Endothelial cell of umbilical vein (primary cell): Measurements from ENCODE around the gene NUDC. TPM values are rescaled to one million over a fixed set of nuclear protein-coding genes. Genes with fewer than 3 reads are reported as not detected.

Source experiments
- BruUV-seq: library from RNA; stranded (reverse); fragments of 400-500 nt; replicated peaks from 2 replicates; lab custom pipeline; 2021; lab: Mats Ljungman, UMichigan
- CTCF ChIA-PET: fragments of 300-600, 350-600 bp; sonication (Branson Sonifier 250); formaldehyde crosslinking; loops from one replicate; lab custom pipeline; 2021; ENCODE audit warnings: antibody characterized with exemption, inconsistent platforms; lab: Charles Lee
- POLR2A ChIA-PET: fragments of 300-600, 350-600 bp; sonication (Branson Sonifier 250); formaldehyde crosslinking; loops from one replicate; lab custom pipeline; 2021; ENCODE audit warnings: antibody characterized with exemption, inconsistent platforms; lab: Charles Lee
- DNase-seq: peaks from one replicate; pipeline ENCODE4 v3.0.0-alpha.2; 2011; ENCODE audit warnings: low read depth, low spot score
- FAIRE-seq: peaks from 2 replicates; lab custom pipeline; 2011; peaks lifted over from hg19 to GRCh38; lab: Jason Lieb, UNC
- H2AFZ ChIP-seq: 2 replicates; pipeline ENCODE4 v1.6.0; 2012; ENCODE audit warnings: low read depth, low read length, control low read depth, inconsistent platforms
- H3K27ac ChIP-seq: 2 replicates; pipeline ENCODE4 v1.5.1; 2011; ENCODE audit warnings: low read depth, mild to moderate bottlenecking, control low read depth, low read length, moderate library complexity; ENCODE audit not compliant: insufficient read depth
- H3K27me3 ChIP-seq, 2 experiments: 2 replicates each; pipeline versions ENCODE4 v1.6.0 to v1.6.1; 2011; ENCODE audit warnings: low read length in 2 of 2, mixed read lengths in 1 of 2; ENCODE audit not compliant: control insufficient read depth in 2 of 2, insufficient read depth in 2 of 2
- H3K36me3 ChIP-seq, 2 experiments: 2 replicates in 1 of 2; 3 replicates in 1 of 2; pipeline ENCODE4 v1.5.1; 2011; ENCODE audit warnings: low read length in 2 of 2, mild to moderate bottlenecking in 1 of 2, moderate library complexity in 1 of 2; ENCODE audit not compliant: control insufficient read depth in 2 of 2, insufficient read depth in 2 of 2; ENCODE audit errors: extremely low read depth in 1 of 2
- H3K4me1 ChIP-seq: 3 replicates; pipeline ENCODE4 v1.5.1; 2011; ENCODE audit warnings: mild to moderate bottlenecking, low read length; ENCODE audit not compliant: control insufficient read depth, insufficient read depth; ENCODE audit errors: extremely low read depth
- H3K4me2 ChIP-seq: 2 replicates; pipeline ENCODE4 v1.6.1; 2011; ENCODE audit warnings: low read length, control low read depth, mixed read lengths; ENCODE audit not compliant: insufficient read depth
- H3K4me3 ChIP-seq, 3 experiments: fragments of 200-600 bp in 1 of 3; sonication (generic), shearing (Covaris generic) in 1 of 3; replicated peaks in 1 of 3; 2 replicates each; pipeline ENCODE4 v1.5.1; 2011 to 2016; ENCODE audit warnings: control low read depth in 3 of 3, low read length in 3 of 3, mild to moderate bottlenecking in 2 of 3, inconsistent platforms in 1 of 3, low read depth in 1 of 3, moderate library complexity in 1 of 3; ENCODE audit not compliant: insufficient read depth in 1 of 3
- H3K79me2 ChIP-seq: 2 replicates; pipeline ENCODE4 v1.6.0; 2012; ENCODE audit warnings: low read length, inconsistent platforms; ENCODE audit not compliant: control insufficient read depth, insufficient read depth
- H3K9ac ChIP-seq: replicated peaks from 2 replicates; pipeline ENCODE3; 2011; ENCODE audit warnings: low read length, control low read depth; ENCODE audit not compliant: insufficient read depth; ENCODE audit errors: extremely low read depth
- H3K9me1 ChIP-seq: replicated peaks from 3 replicates; pipeline ENCODE4 v1.6.0; 2011; ENCODE audit warnings: mild to moderate bottlenecking, low read length; ENCODE audit not compliant: control insufficient read depth, insufficient read depth; ENCODE audit errors: extremely low read depth
- H3K9me3 ChIP-seq: replicated peaks from 2 replicates; pipeline ENCODE4 v1.5.1; 2012; ENCODE audit warnings: low read length, inconsistent platforms; ENCODE audit not compliant: control insufficient read depth, insufficient read depth
- H4K20me1 ChIP-seq: replicated peaks from 2 replicates; pipeline ENCODE3; 2011; ENCODE audit warnings: mild to moderate bottlenecking, low read length; ENCODE audit not compliant: control insufficient read depth, insufficient read depth; ENCODE audit errors: extremely low read depth
- EZH2 ChIP-seq: IDR thresholded peaks from 2 replicates; pipeline ENCODE4 v1.6.1; 2012; ENCODE audit warnings: borderline replicate concordance, low read depth, mild to moderate bottlenecking, moderate library complexity, low read length, inconsistent platforms; ENCODE audit not compliant: severe bottlenecking
- FOS ChIP-seq: IDR thresholded peaks from 2 replicates; pipeline ENCODE4 v1.6.1; 2011; ENCODE audit warnings: mild to moderate bottlenecking, low read length, moderate library complexity, borderline replicate concordance; ENCODE audit not compliant: insufficient read depth
- GATA2 ChIP-seq: IDR thresholded peaks from 2 replicates; pipeline ENCODE4 v1.7.0; 2011; ENCODE audit warnings: low read depth, mild to moderate bottlenecking, moderate library complexity, mixed read lengths, low read length; ENCODE audit not compliant: insufficient read length, insufficient read depth
- MYC ChIP-seq: IDR thresholded peaks from one replicate; pipeline ENCODE4 v1.6.1; 2011; ENCODE audit warnings: mild to moderate bottlenecking, low read depth, low read length
- POLR2A ChIP-seq: IDR thresholded peaks from 2 replicates; pipeline ENCODE4 v1.6.1; 2012; ENCODE audit warnings: low read depth, mild to moderate bottlenecking, control low read depth, low read length
- POLR2AphosphoS5 ChIP-seq: IDR thresholded peaks from 2 replicates; pipeline ENCODE4 v1.6.1; 2012; ENCODE audit warnings: low read depth, mild to moderate bottlenecking, control low read depth, low read length, moderate library complexity; ENCODE audit not compliant: insufficient read depth
- dilution Hi-C: fragments of 300-500 bp; cut with MboI; formaldehyde crosslinking; loops from one replicate; pipeline ENCODE4 v1.15.0; 2019; ENCODE audit warnings: low sequenced_read_pairs; ENCODE audit not compliant: extremely low pct_ligation_motif_present
- intact Hi-C: fragments of 100-400 bp; cut with micrococcal nuclease; formaldehyde crosslinking; loops from one replicate; pipeline ENCODE4 v1.10.0; 2022
- polyA plus RNA-seq, 4 experiments: library from polyadenylated mRNA; depleted of rRNA in 3 of 4; stranded (reverse) in 3 of 4; unstranded in 1 of 4; fragments of >200 nt; gene quantifications; 2 replicates each; pipeline versions ENCODE4 v1.2.1 to v1.2.3, GENCODE V29; 2011 to 2012; ENCODE audit warnings: missing spikeins in 1 of 4
- total RNA-seq: library from RNA; stranded (reverse); gene quantifications from 2 replicates; pipeline ENCODE4 v1.2.3, GENCODE V29; 2021
- TF ChIP-seq, protein P1 (sequence below), 2 donors: IDR thresholded peaks; 1 replicate in 1 of 2; 2 replicates in 1 of 2; pipeline ENCODE4 v1.5.1; 2011; ENCODE audit warnings: low read length in 2 of 2, mild to moderate bottlenecking in 2 of 2, moderate library complexity in 2 of 2, control low read depth in 1 of 2, inconsistent platforms in 1 of 2, low read depth in 1 of 2; ENCODE audit not compliant: insufficient read depth in 1 of 2; ENCODE audit errors: extremely low read depth in 1 of 2

Gene NUDC
- total and polyA plus RNA-seq, 2 donors (not counting 3 experiments of a cell fraction or from before 2014, with no cell fraction given) = 42.5 to 102 TPM

GRCh38 chr1:26941311-26941710, 19.8 kb downstream of the NUDC start:
- ChIA-PET POLR2A (no interaction called here), CTCF (no interaction called here)
- no peak for TF ChIP-seq EZH2
- TF ChIP-seq, protein P1, sequence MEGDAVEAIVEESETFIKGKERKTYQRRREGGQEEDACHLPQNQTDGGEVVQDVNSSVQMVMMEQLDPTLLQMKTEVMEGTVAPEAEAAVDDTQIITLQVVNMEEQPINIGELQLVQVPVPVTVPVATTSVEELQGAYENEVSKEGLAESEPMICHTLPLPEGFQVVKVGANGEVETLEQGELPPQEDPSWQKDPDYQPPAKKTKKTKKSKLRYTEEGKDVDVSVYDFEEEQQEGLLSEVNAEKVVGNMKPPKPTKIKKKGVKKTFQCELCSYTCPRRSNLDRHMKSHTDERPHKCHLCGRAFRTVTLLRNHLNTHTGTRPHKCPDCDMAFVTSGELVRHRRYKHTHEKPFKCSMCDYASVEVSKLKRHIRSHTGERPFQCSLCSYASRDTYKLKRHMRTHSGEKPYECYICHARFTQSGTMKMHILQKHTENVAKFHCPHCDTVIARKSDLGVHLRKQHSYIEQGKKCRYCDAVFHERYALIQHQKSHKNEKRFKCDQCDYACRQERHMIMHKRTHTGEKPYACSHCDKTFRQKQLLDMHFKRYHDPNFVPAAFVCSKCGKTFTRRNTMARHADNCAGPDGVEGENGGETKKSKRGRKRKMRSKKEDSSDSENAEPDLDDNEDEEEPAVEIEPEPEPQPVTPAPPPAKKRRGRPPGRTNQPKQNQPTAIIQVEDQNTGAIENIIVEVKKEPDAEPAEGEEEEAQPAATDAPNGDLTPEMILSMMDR (IDR thresholded peaks at IDR 0.05; ENCODE audit: extremely low read depth in 1 of 2, insufficient read depth in 1 of 2, low read depth in 1 of 2, low read length in 2 of 2) = no peak
- TF ChIP-seq GATA2 = no peak
- TF ChIP-seq POLR2A = no peak
- TF ChIP-seq MYC = no peak
- TF ChIP-seq POLR2AphosphoS5 = no peak
- no peak for TF ChIP-seq FOS
- Histone ChIP-seq H2AFZ (no peak overlapping the region), H3K27me3 (no peaks in the 10 kb centered on the region), H3K27ac (no peak overlapping the region), H3K4me2 (no peak overlapping the region), H3K9me1 (no peaks in the 10 kb centered on the region), H4K20me1 (no peaks in the 10 kb centered on the region), H3K79me2 (peaks cover 33% of the 10 kb centered on the region), H3K36me3 (peaks cover 14 to 42% of the 10 kb centered on the region in 2 experiments), H3K4me3 (no peak overlapping the region), H3K9me3 (no peaks in the 10 kb centered on the region), H3K4me1 (no peaks in the 10 kb centered on the region), H3K9ac (no peak overlapping the region)
- intact Hi-C loops = no loop called here
- dilution Hi-C loops = no loop called here
- DNase-seq = no peak
- BruUV-seq = no TSS peak
- FAIRE-seq = no peak
